ENCODE data around the gene FGGY.

FGGY gene

GRCh38 chr1:59498640-59499039 lies 201.7 kb downstream of the FGGY start (continued):
- peak; percentile 46 for TF ChIP-seq ZNF398 (tag by site-specific recombination; IDR thresholded peaks at IDR 0.05)
- no peak for TF ChIP-seq ZNF776 (tag by site-specific recombination; IDR thresholded peaks at IDR 0.05; ENCODE audit: borderline replicate concordance)
- peak; percentile 38; the same call in 1 of the 2 replicates for TF ChIP-seq TSHZ1 (tag by site-specific recombination; IDR thresholded peaks at IDR 0.05; ENCODE audit: borderline replicate concordance)
- TF ChIP-seq ZNF704 (tag by site-specific recombination; IDR thresholded peaks at IDR 0.05): no peak
- no peak for TF ChIP-seq ZNF792 (tag by site-specific recombination; IDR thresholded peaks at IDR 0.05)
- TF ChIP-seq ZNF449 (tag by site-specific recombination; IDR thresholded peaks at IDR 0.05): no peak
- no peak for TF ChIP-seq ZNF473 (tag by site-specific recombination; IDR thresholded peaks at IDR 0.05)
- no peak for TF ChIP-seq ZNF501 (tag by site-specific recombination; IDR thresholded peaks at IDR 0.05)
- peak; percentile 56; the same call in 1 of the 2 replicates for TF ChIP-seq ZNF561 (tag by site-specific recombination; IDR thresholded peaks at IDR 0.05; ENCODE audit: borderline replicate concordance)
- TF ChIP-seq IKZF3 (tag by site-specific recombination; IDR thresholded peaks at IDR 0.05): no peak
- no peak for TF ChIP-seq ZNF560 (tag by site-specific recombination; IDR thresholded peaks at IDR 0.05; ENCODE audit: borderline replicate concordance)
- TF ChIP-seq ZNF202 (tag by site-specific recombination; IDR thresholded peaks at IDR 0.05; ENCODE audit: borderline replicate concordance): no peak
- no peak for TF ChIP-seq GLI2 (tag by site-specific recombination; IDR thresholded peaks at IDR 0.05; ENCODE audit: borderline replicate concordance, low read depth)
- TF ChIP-seq SP7 (tag by site-specific recombination; IDR thresholded peaks at IDR 0.05): no peak
- TF ChIP-seq ZNF140 (tag by site-specific recombination; IDR thresholded peaks at IDR 0.05): no peak
- no peak for TF ChIP-seq ZNF76 (tag by site-specific recombination; IDR thresholded peaks at IDR 0.05; ENCODE audit: borderline replicate concordance, low read depth)
- no peak for TF ChIP-seq ZBTB26 (tag by site-specific recombination; optimal IDR thresholded peaks at IDR 0.05)
- no peak for TF ChIP-seq ZFP37 (tag by site-specific recombination; IDR thresholded peaks at IDR 0.05)
- no peak for TF ChIP-seq ZNF18 (tag by site-specific recombination; IDR thresholded peaks at IDR 0.05)
- no peak for TF ChIP-seq ZNF513 (tag by site-specific recombination; IDR thresholded peaks at IDR 0.05)
- no peak for TF ChIP-seq YY2 (tag by site-specific recombination; IDR thresholded peaks at IDR 0.05)
- no peak for TF ChIP-seq ZNF221 (tag by site-specific recombination; IDR thresholded peaks at IDR 0.05; ENCODE audit: borderline replicate concordance)
- TF ChIP-seq OVOL3 (tag by site-specific recombination; IDR thresholded peaks at IDR 0.05): no peak
- no peak for TF ChIP-seq KLF8 (tag by site-specific recombination; IDR thresholded peaks at IDR 0.05)
- TF ChIP-seq ZNF184 (tag by site-specific recombination; IDR thresholded peaks at IDR 0.05): peak; percentile 71; the same call in 1 of the 2 replicates
- TF ChIP-seq ZBTB20 (tag by site-specific recombination; IDR thresholded peaks at IDR 0.05): no peak
- no peak for TF ChIP-seq ZNF157 (tag by site-specific recombination; IDR thresholded peaks at IDR 0.05)
- peak; percentile 88 for TF ChIP-seq FEZF1 (tag by site-specific recombination; IDR thresholded peaks at IDR 0.05)
- TF ChIP-seq ZNF610 (tag by site-specific recombination; IDR thresholded peaks at IDR 0.05; ENCODE audit: borderline replicate concordance): no peak

Data from HEK293 (cell line).